H1 (cell line): ENCODE data around the gene ZNF609. TPM values are rescaled to one million over a fixed set of nuclear protein-coding genes. Genes with fewer than 3 reads are reported as not detected.

ENCODE experiments used
- CTCF ChIA-PET: fragments of 300-600 bp; sonication (Branson Sonifier 250); formaldehyde crosslinking; loops from one replicate; lab custom pipeline; 2021; ENCODE audit not compliant: partially characterized antibody; lab: Charles Lee
- POLR2A ChIA-PET: fragments of 300-600 bp; sonication (Branson Sonifier 250); formaldehyde crosslinking; loops from one replicate; lab custom pipeline; 2021; ENCODE audit warnings: inconsistent platforms; ENCODE audit not compliant: partially characterized antibody; lab: Charles Lee
- DNase-seq, 2 experiments: peaks; one replicate each; pipeline versions ENCODE4 v3.0.0 to v3.0.0-alpha.2; 2010 to 2022; ENCODE audit warnings: low spot score in 2 of 2, low read depth in 1 of 2, mixed read lengths in 1 of 2
- FAIRE-seq: peaks from 2 replicates; lab custom pipeline; 2011; peaks lifted over from hg19 to GRCh38; lab: Jason Lieb, UNC
- H2AFZ ChIP-seq: 2 replicates; pipeline ENCODE4 v1.8.1; 2012; ENCODE audit warnings: low read length, inconsistent platforms
- H2AK5ac ChIP-seq: 2 replicates; pipeline ENCODE4 v1.6.1; 2013; ENCODE audit warnings: low read depth, low read length
- H2BK120ac ChIP-seq: replicated peaks from 2 replicates; pipeline ENCODE3; 2013; ENCODE audit warnings: low read depth, low read length, inconsistent platforms
- H2BK12ac ChIP-seq: 2 replicates; pipeline ENCODE4 v1.6.1; 2013; ENCODE audit warnings: low read depth, low read length
- H2BK15ac ChIP-seq: 2 replicates; pipeline ENCODE4 v1.6.1; 2013; ENCODE audit warnings: low read length
- H2BK20ac ChIP-seq: 2 replicates; pipeline ENCODE4 v1.6.1; 2013; ENCODE audit warnings: low read length
- H2BK5ac ChIP-seq: 2 replicates; pipeline ENCODE4 v1.6.1; 2013; ENCODE audit warnings: low read depth, low read length
- H3K14ac ChIP-seq: 2 replicates; pipeline ENCODE4 v1.6.1; 2013; ENCODE audit warnings: inconsistent platforms; ENCODE audit not compliant: insufficient read length
- H3K18ac ChIP-seq: 2 replicates; pipeline ENCODE4 v1.6.1; 2013; ENCODE audit warnings: low read length; ENCODE audit errors: extremely low read depth
- H3K23ac ChIP-seq: 2 replicates; pipeline ENCODE4 v1.6.1; 2013; ENCODE audit warnings: inconsistent platforms; ENCODE audit not compliant: insufficient read length
- H3K23me2 ChIP-seq: 2 replicates; pipeline ENCODE4 v1.6.1; 2013; ENCODE audit warnings: low read depth, low read length
- H3K27ac ChIP-seq: 2 replicates; pipeline ENCODE4 v1.6.1; 2011; ENCODE audit warnings: low read depth, low read length, inconsistent platforms
- H3K27me3 ChIP-seq, 4 experiments: replicated peaks in 1 of 4; 1 replicate in 1 of 4; 2 replicates in 3 of 4; pipeline versions ENCODE4 v1.6.1 to v1.8.1; 2011 to 2013; ENCODE audit warnings: low read length in 3 of 4, mild to moderate bottlenecking in 3 of 4, inconsistent platforms in 2 of 4, mixed read lengths in 2 of 4, moderate library complexity in 1 of 4; ENCODE audit not compliant: control insufficient read depth in 3 of 4, insufficient read depth in 3 of 4; ENCODE audit errors: extremely low read depth in 1 of 4
- H3K36me3 ChIP-seq, 4 experiments: 2 replicates each; pipeline versions ENCODE4 v1.6.1 to v1.8.1; 2011 to 2013; ENCODE audit warnings: mild to moderate bottlenecking in 4 of 4, low read length in 3 of 4, moderate library complexity in 2 of 4, control low read depth in 1 of 4, inconsistent platforms in 1 of 4; ENCODE audit not compliant: insufficient read depth in 4 of 4, control insufficient read depth in 2 of 4
- H3K4ac ChIP-seq: replicated peaks from 2 replicates; pipeline ENCODE3; 2013; ENCODE audit warnings: low read length, low read depth, mixed read lengths, inconsistent platforms; ENCODE audit not compliant: insufficient read length
- H3K4me1 ChIP-seq, 4 experiments: replicated peaks in 1 of 4; 1 replicate in 1 of 4; 2 replicates in 3 of 4; pipeline versions ENCODE4 v1.6.1 to v1.8.1; 2011 to 2013; ENCODE audit warnings: low read length in 3 of 4, inconsistent platforms in 2 of 4, mixed read lengths in 1 of 4; ENCODE audit not compliant: insufficient read depth in 4 of 4, control insufficient read depth in 3 of 4
- H3K4me2 ChIP-seq, 2 experiments: 2 replicates each; pipeline versions ENCODE4 v1.6.1 to v1.8.1; 2011 to 2013; ENCODE audit warnings: low read depth in 2 of 2, low read length in 2 of 2, control low read depth in 1 of 2, inconsistent platforms in 1 of 2, mild to moderate bottlenecking in 1 of 2; ENCODE audit not compliant: insufficient read depth in 1 of 2
- H3K4me3 ChIP-seq, 4 experiments: fragments of 200-600, 300-600 bp in 1 of 4; sonication (generic), shearing (Covaris generic), sonication (Bioruptor Twin) in 1 of 4; 2 replicates each; pipeline versions ENCODE4 v1.5.1 to v1.8.1; 2011 to 2016; ENCODE audit warnings: low read length in 4 of 4, low read depth in 3 of 4, control low read depth in 2 of 4, inconsistent platforms in 2 of 4, mild to moderate bottlenecking in 2 of 4, mixed read lengths in 1 of 4, moderate library complexity in 1 of 4; ENCODE audit not compliant: insufficient read depth in 2 of 4; ENCODE audit errors: extremely low read depth in 1 of 4
- H3K56ac ChIP-seq: replicated peaks from 2 replicates; pipeline ENCODE3; 2013; ENCODE audit warnings: low read depth, mild to moderate bottlenecking, mixed read lengths, low read length, inconsistent platforms; ENCODE audit not compliant: insufficient read length
- H3K79me1 ChIP-seq: 2 replicates; pipeline ENCODE4 v1.6.1; 2013; ENCODE audit warnings: low read depth, low read length, control low read depth
- H3K79me2 ChIP-seq, 2 experiments: 2 replicates each; pipeline versions ENCODE4 v1.6.1 to v1.8.1; 2012 to 2013; ENCODE audit warnings: low read length in 2 of 2, mild to moderate bottlenecking in 2 of 2, inconsistent platforms in 1 of 2; ENCODE audit not compliant: insufficient read depth in 2 of 2, control insufficient read depth in 1 of 2
- H3K9ac ChIP-seq, 4 experiments: replicated peaks in 1 of 4; 1 replicate in 1 of 4; 2 replicates in 3 of 4; pipeline versions ENCODE4 v1.6.1 to v1.8.1; 2011 to 2013; ENCODE audit warnings: low read depth in 3 of 4, low read length in 3 of 4, control low read depth in 2 of 4, mild to moderate bottlenecking in 2 of 4, moderate library complexity in 2 of 4, inconsistent platforms in 1 of 4; ENCODE audit errors: extremely low read depth in 1 of 4
- H3K9me3 ChIP-seq, 2 experiments: 2 replicates each; pipeline versions ENCODE4 v1.6.1 to v1.8.1; 2012 to 2013; ENCODE audit warnings: mild to moderate bottlenecking in 2 of 2, moderate library complexity in 2 of 2, control low read depth in 1 of 2, inconsistent platforms in 1 of 2, low read depth in 1 of 2, low read length in 1 of 2, mixed read lengths in 1 of 2; ENCODE audit not compliant: insufficient read depth in 2 of 2
- H4K20me1 ChIP-seq, 2 experiments: replicated peaks in 1 of 2; 2 replicates each; pipeline versions ENCODE3 to v1.8.1; 2011 to 2013; ENCODE audit warnings: inconsistent platforms in 2 of 2, low read length in 2 of 2, mild to moderate bottlenecking in 1 of 2; ENCODE audit not compliant: insufficient read depth in 2 of 2, control insufficient read depth in 1 of 2
- H4K5ac ChIP-seq: 2 replicates; pipeline ENCODE4 v1.6.1; 2013; ENCODE audit warnings: low read length, low read depth, mixed read lengths, inconsistent platforms; ENCODE audit not compliant: insufficient read length
- H4K8ac ChIP-seq: 2 replicates; pipeline ENCODE4 v1.8.0; 2013; ENCODE audit warnings: mild to moderate bottlenecking, moderate library complexity, low read length, inconsistent platforms; ENCODE audit not compliant: insufficient read depth; ENCODE audit errors: extremely low read depth
- H4K91ac ChIP-seq: replicated peaks from 2 replicates; pipeline ENCODE3; 2013; ENCODE audit warnings: low read length, mixed read lengths, inconsistent platforms; ENCODE audit not compliant: insufficient read length
- WGBS, 2 experiments: shearing (Covaris generic) in 1 of 2; methylation state at CpG; one replicate each; pipeline versions ENCODE4 v1.1.6 to v1.1.7; 2013 to 2015; ENCODE audit warnings: low lambda C conversion rate in 2 of 2, mixed read lengths in 2 of 2, inconsistent platforms in 1 of 2, low coverage in 1 of 2, missing lambda C conversion rate in 1 of 2; ENCODE audit not compliant: insufficient replicate concordance in 2 of 2, insufficient coverage in 1 of 2, insufficient read length in 1 of 2; ENCODE audit errors: extremely low coverage in 1 of 2, missing lambda C conversion rate in 1 of 2; 5-methylcytosine and 5-hydroxymethylcytosine counted together
- polyA plus RNA-seq, 7 experiments: library from polyadenylated mRNA; depleted of rRNA in 3 of 7; stranded (reverse) in 5 of 7; unstranded in 2 of 7; fragments of >200 nt in 5 of 7; fragments of 200-250 nt in 2 of 7; gene quantifications; 1 replicate in 5 of 7; 2 replicates in 1 of 7; 4 replicates in 1 of 7; pipeline versions ENCODE4 v1.2.1 to v1.2.3, GENCODE V29; 2011 to 2013; ENCODE audit warnings: missing spikeins in 2 of 7, mixed read lengths in 2 of 7
- total RNA-seq: library from RNA; stranded (reverse); fragmentation: NEBNext Ultra II Directional; extraction: Animal tissue kit (Norgen Biotek cat#: 25700); gene quantifications from 2 replicates; pipeline ENCODE4 v1.2.1, GENCODE V29; 2021

The ZNF609 gene
- total and polyA plus RNA-seq, 2 of the 8 experiments (the other 6 are each of a cell fraction or from before 2014, with no cell fraction given): 15.5 to 47.8 TPM

DNA sequence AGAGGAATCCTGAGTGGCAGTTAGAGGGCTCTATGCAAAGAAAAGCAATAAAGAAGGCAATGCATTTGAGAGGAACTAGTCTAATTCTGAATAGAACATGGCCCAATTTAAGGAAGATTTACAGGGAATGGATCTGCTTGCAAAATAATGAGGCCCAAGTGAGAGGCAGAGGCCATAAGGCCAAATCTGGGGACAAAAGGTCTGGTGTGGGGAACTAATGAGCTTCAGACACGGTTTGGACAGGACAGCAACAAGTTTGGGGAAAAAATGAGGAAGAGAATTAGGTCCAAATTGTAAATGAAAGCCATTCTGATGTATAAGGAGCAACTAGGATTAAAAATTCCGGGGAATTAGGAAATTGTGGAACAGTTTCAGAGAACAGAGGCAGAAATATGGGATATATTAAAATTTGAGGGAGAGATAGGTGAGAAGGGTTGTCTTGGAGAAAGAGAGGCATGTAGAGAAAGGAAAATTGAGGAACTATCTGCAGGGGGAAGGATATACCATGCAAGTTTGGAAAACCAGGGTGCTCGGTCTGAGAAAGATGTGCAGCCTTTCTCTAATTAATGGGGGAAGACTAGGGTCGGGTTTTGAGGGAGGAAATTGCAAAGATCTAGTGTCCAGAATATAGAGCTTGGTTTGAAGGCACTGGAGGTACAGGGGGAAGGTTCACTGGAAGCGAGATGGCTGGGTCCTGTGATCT is 241.3 kb downstream of the ZNF609 start:
- H2BK12ac ChIP-seq: peak overlapping the region; percentile 86
- CTCF ChIA-PET: interaction anchor here (0.6 to 9.5 kb wide), 8 partner anchors 11 to 134 kb away, joined by 3 to 106 read pairs (median 4); no protein-coding TSS in a partner anchor
- H3K56ac ChIP-seq: peak overlapping the region; percentile 90
- no peaks in the 10 kb centered on the region for H3K27me3 ChIP-seq
- H3K27ac ChIP-seq: peak overlapping the region; percentile 82
- peak overlapping the region; percentile 34; the same call in 1 of the 2 replicates for H2AK5ac ChIP-seq
- peak overlapping the region; percentile 77; the same call in 1 of the 2 replicates for H2BK15ac ChIP-seq
- no peak overlapping the region for H4K8ac ChIP-seq
- H3K23ac ChIP-seq: no peak overlapping the region
- H2BK120ac ChIP-seq: peak overlapping the region; percentile 30
- peaks cover 13 to 15% of the 10 kb centered on the region in 2 experiments for H4K20me1 ChIP-seq
- H3K4me1 ChIP-seq: peaks cover 16 to 26% (median 21%) of the 10 kb centered on the region in 4 experiments
- no peaks in the 10 kb centered on the region for H3K9me3 ChIP-seq
- no peak for FAIRE-seq
- H3K4ac ChIP-seq: peak overlapping the region; percentile 73
- peaks cover 28 to 59% of the 10 kb centered on the region in 2 experiments for H3K79me2 ChIP-seq
- POLR2A ChIA-PET: interaction anchor here (0.6 to 59.2 kb wide), 26 partner anchors 7 to 718 kb away, joined by 3 to 1192 read pairs (median 4); partner anchors contain the start of gene PIF1
- H2BK20ac ChIP-seq: no peak overlapping the region; the same call in 1 of the 2 replicates
- peak overlapping the region; percentile 59 for H4K91ac ChIP-seq
- H3K23me2 ChIP-seq: peaks cover 26% of the 10 kb centered on the region
- peak overlapping the region; percentile 91 for H2BK5ac ChIP-seq
- H3K4me3 ChIP-seq: peak overlapping the region; percentile 70 to 88 (median 85)
- H4K5ac ChIP-seq: peak overlapping the region; percentile 68
- H3K14ac ChIP-seq: no peak overlapping the region
- no peak for DNase-seq
- WGBS, 2 experiments: 8 to 100% methylated on average over 1 to 5 of the region's 5 CpGs
- H3K9ac ChIP-seq: peak overlapping the region in 3 of 4 experiments; percentile 81 to 82 (median 82); a peak in 6 of 7 replicates
- H3K36me3 ChIP-seq: peaks cover 0 to 12% (median under 1%) of the 10 kb centered on the region in 4 experiments; a peak in 2 of 8 replicates
- peak overlapping the region; percentile 93 to 96 for H3K4me2 ChIP-seq
- H3K18ac ChIP-seq: peak overlapping the region; percentile 93
- H3K79me1 ChIP-seq: no peaks in the 10 kb centered on the region; the same call in 1 of the 2 replicates
- no peak overlapping the region for H2AFZ ChIP-seq
